Gastroesophageal sphincter (tissue), 4 donors: ENCODE data around the gene ATP5F1D. TPM values are rescaled to one million over a fixed set of nuclear protein-coding genes. Genes with fewer than 3 reads are reported as not detected.

ENCODE experiments used
- ATAC-seq: fragments of 150-250 bp; one replicate; pipeline ENCODE4 v1.9.1; 2016; ENCODE audit warnings: mild to moderate bottlenecking, moderate library complexity
- H3K27ac ChIP-seq, 4 donors: fragments of 200-600 bp; sonication (generic) in 3 of 4; 1 replicate in 3 of 4; 2 replicates in 1 of 4; pipeline ENCODE4 v1.5.1; 2016 to 2019
- H3K27me3 ChIP-seq: fragments of 200-600 bp; sonication (generic); one replicate; pipeline ENCODE4 v1.5.1; 2019
- H3K36me3 ChIP-seq, 2 donors: fragments of 200-600 bp; sonication (generic); one replicate each; pipeline ENCODE4 v1.5.1; 2019; ENCODE audit warnings: control low read depth in 1 of 2
- H3K4me1 ChIP-seq, 3 donors: fragments of 200-600 bp; sonication (generic); 1 replicate in 2 of 3; 2 replicates in 1 of 3; pipeline ENCODE4 v1.5.1; 2016 to 2019; ENCODE audit warnings: control low read depth in 2 of 3
- H3K4me3 ChIP-seq, 2 donors: fragments of 200-600 bp; sonication (generic); one replicate each; pipeline ENCODE4 v1.5.1; 2019; ENCODE audit warnings: mild to moderate bottlenecking in 1 of 2, moderate library complexity in 1 of 2
- H3K9me3 ChIP-seq, 3 donors: fragments of 200-600 bp; sonication (generic); one replicate each; pipeline ENCODE4 v1.5.1; 2017 to 2019; ENCODE audit warnings: control low read depth in 2 of 3
- EP300 ChIP-seq: sonication (generic); formaldehyde crosslinking; IDR thresholded peaks from one replicate; pipeline ENCODE4 v1.6.1; 2017; ENCODE audit warnings: antibody characterized with exemption, mild to moderate bottlenecking
- POLR2A ChIP-seq, 2 donors: fragments of 450-650 bp; IDR thresholded peaks; one replicate each; pipeline ENCODE4 v1.6.1; 2017; ENCODE audit warnings: antibody characterized with exemption in 2 of 2, mild to moderate bottlenecking in 2 of 2, moderate library complexity in 1 of 2
- POLR2AphosphoS5 ChIP-seq: sonication (generic); formaldehyde crosslinking; IDR thresholded peaks from one replicate; pipeline ENCODE4 v1.6.1; 2017; ENCODE audit warnings: antibody characterized with exemption
- WGBS, 2 donors: methylation state at CpG; one replicate each; pipeline ENCODE4 v1.1.5; 2018; ENCODE audit warnings: low coverage in 1 of 2; 5-methylcytosine and 5-hydroxymethylcytosine counted together
- total RNA-seq, 4 donors: library from RNA; depleted of rRNA; stranded (reverse); fragments of >200 nt; gene quantifications; one replicate each; pipeline ENCODE4 v1.1.0, GENCODE V29; 2016
- TF ChIP-seq, protein P1 (sequence below), 4 experiments: fragments of 200-600 bp in 2 of 4; fragments of 450-650 bp in 2 of 4; sonication (generic) in 1 of 4; IDR thresholded peaks; one replicate each; pipeline ENCODE4 v1.5.1; 2017 to 2019; ENCODE audit warnings: antibody characterized with exemption in 4 of 4, mild to moderate bottlenecking in 2 of 4, moderate library complexity in 2 of 4

ATP5F1D gene
- total RNA-seq, 4 donors from 2014 or later: 62.3 to 116 (median 84.1) TPM

DNA sequence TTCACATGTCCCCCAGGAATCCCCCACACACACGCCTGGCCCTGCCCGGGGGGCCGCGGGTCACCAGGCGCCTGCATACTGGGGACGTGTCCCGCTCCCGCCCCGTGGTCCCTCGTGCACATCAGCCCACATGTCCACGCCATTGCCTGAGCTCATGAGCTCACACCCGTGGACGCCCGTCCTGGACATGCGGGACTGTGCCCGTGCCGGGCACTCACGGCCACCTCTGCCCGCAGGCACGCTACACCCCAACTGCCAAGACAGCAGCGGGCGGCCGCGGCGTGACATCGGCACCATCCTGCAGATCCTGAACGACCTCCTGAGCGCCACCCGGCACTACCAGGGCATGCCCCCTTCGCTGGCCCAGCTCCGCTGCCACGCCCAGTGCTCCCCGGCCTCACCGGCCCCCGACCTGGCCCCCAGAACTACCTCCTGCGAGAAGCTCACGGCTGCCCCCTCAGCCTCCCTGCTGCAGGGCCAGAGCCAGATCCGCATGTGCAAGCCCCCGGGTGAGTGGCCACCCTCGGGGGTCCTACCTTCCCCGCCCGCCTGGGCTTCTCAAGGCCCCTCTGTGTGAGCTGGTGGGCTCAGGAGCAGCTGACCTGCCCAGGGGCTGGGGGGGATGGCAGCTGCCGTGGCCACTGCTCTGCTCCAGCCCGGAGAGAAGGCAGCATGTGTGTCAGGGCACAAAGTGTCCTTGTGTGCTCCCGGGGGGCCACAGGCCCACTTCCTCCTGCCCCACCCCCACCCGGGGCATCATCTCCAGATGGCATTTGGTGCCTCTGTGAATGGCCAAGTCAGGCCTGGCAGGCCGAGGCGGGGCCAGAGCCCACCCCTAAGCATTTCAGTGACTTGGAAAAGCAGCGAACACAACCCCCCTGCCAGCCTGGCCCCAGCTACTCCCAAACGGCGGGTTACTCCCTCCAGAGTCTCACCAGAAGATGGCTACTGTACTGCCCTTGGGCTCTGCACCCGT is 13.9 kb downstream of the ATP5F1D start:
- Histone ChIP-seq H3K27ac (peak overlapping the region; percentile 12 to 100 (median 100)), H3K27me3 (no peaks in the 10 kb centered on the region), H3K4me3 (peak overlapping the region in 1 of 2 donors; percentile 6), H3K36me3 (peaks cover 3 to 57% of the 10 kb centered on the region in 2 donors), H3K4me1 (peaks cover 0 to 96% (median 57%) of the 10 kb centered on the region in 3 donors), H3K9me3 (no peaks in the 10 kb centered on the region)
- TF ChIP-seq POLR2A (IDR thresholded peaks at IDR 0.05): peak in 1 of 2 donors; percentile 8
- TF ChIP-seq, protein P1, sequence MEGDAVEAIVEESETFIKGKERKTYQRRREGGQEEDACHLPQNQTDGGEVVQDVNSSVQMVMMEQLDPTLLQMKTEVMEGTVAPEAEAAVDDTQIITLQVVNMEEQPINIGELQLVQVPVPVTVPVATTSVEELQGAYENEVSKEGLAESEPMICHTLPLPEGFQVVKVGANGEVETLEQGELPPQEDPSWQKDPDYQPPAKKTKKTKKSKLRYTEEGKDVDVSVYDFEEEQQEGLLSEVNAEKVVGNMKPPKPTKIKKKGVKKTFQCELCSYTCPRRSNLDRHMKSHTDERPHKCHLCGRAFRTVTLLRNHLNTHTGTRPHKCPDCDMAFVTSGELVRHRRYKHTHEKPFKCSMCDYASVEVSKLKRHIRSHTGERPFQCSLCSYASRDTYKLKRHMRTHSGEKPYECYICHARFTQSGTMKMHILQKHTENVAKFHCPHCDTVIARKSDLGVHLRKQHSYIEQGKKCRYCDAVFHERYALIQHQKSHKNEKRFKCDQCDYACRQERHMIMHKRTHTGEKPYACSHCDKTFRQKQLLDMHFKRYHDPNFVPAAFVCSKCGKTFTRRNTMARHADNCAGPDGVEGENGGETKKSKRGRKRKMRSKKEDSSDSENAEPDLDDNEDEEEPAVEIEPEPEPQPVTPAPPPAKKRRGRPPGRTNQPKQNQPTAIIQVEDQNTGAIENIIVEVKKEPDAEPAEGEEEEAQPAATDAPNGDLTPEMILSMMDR (IDR thresholded peaks at IDR 0.05): no peak
- TF ChIP-seq POLR2AphosphoS5: peak; percentile 17
- TF ChIP-seq EP300: no peak
- no peak for ATAC-seq
- 92% methylated on average over 2 of the region's 52 CpGs; no CpG with 5 or more reads in 1 of the 2 donors for WGBS, 2 donors

DNA sequence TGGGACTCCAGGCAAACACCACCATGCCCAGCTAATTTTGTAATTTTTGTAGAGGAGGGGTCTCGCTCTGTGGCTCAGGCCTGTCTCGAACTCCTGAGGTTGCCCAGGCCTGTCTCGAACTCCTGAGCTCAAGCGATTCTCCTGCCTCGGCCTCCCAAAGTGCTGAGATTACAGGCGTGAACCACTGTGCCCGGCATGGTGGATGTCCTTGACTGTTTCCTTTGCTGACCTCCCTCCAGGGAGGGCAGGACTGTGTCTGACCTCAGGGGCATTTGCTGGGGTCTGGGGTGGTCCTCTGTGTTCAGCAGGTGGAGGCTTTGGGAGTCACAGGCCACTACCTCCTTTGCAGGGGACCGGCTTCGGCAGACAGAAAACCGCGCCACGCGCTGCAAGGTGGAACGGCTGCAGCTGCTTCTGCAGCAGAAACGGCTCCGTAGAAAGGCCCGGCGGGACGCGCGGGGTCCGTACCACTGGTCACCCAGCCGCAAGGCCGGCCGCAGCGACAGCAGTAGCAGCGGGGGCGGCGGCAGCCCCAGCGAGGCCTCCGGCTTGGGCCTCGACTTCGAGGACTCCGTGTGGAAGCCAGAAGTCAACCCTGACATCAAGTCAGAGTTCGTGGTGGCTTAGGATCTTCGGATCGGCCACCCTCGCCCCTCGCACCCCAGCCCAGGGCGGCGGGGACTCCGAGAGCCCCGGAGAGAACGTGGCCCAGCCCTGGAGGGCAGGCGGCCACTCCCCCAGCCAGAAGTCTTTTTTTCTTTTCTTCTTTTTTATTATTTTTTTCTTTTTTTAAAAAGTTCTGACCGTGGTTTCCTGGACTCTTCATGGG is 15.3 kb downstream of the ATP5F1D start:
- ATAC-seq: no peak
- Histone ChIP-seq H3K9me3 (no peaks in the 10 kb centered on the region), H3K27ac (peak overlapping the region in 3 of 4 donors; percentile 55 to 100 (median 99)), H3K27me3 (no peaks in the 10 kb centered on the region), H3K36me3 (peaks cover 3 to 50% of the 10 kb centered on the region in 2 donors), H3K4me1 (peaks cover 0 to 98% (median 62%) of the 10 kb centered on the region in 3 donors), H3K4me3 (no peak overlapping the region)
- TF ChIP-seq, protein P1 (IDR thresholded peaks at IDR 0.05): no peak
- peak; percentile 14 for TF ChIP-seq POLR2AphosphoS5
- 75 to 85% methylated on average over 10 to 28 of the region's 46 CpGs for WGBS, 2 donors

DNA sequence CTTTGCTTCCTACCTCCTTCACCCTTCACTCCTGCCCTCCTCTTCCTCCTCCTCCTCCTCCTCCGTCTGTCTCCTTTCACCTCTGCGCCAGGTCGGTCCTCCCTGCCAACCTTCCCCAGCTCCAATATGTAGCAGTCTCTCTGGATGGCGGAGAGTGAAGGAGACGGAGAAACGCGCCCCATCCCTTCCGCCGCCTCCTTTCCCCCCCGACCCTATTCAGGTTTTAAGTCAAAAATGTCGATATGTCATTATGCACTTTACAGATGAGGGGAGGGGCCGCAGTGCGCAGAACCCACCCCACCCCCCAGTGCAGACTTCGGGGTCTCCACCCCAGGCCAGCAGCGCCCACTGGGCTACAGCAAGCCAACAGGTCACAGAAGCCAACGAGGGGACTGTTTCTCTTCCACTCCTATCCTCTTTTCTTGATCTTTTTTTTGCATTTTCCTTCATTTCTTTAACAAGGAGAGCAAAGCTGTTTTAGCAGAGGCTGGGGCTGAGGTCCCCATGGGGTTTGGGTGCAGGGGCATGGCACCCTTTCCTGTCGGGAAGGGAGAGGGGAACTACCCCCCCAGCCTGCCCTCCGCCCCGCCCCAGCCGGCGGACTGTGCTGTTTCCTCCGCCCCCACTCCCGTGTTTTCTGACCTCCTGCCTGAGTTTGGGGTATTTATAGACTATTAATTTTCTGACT is 16.1 kb downstream of the ATP5F1D start:
- Histone ChIP-seq H3K27me3 (no peaks in the 10 kb centered on the region), H3K36me3 (peaks cover 3 to 47% of the 10 kb centered on the region in 2 donors), H3K27ac (peak overlapping the region in 3 of 4 donors; percentile 89 to 100 (median 99)), H3K4me1 (peaks cover 4 to 99% (median 68%) of the 10 kb centered on the region in 3 donors), H3K4me3 (no peak overlapping the region), H3K9me3 (no peaks in the 10 kb centered on the region)
- no peak for ATAC-seq
- WGBS, 2 donors: 43 to 100% methylated on average over 1 to 11 of the region's 23 CpGs
- TF ChIP-seq POLR2AphosphoS5: no peak
- TF ChIP-seq, protein P1 (IDR thresholded peaks at IDR 0.05): no peak
- no peak for TF ChIP-seq POLR2A (IDR thresholded peaks at IDR 0.05)
- TF ChIP-seq EP300: no peak

DNA sequence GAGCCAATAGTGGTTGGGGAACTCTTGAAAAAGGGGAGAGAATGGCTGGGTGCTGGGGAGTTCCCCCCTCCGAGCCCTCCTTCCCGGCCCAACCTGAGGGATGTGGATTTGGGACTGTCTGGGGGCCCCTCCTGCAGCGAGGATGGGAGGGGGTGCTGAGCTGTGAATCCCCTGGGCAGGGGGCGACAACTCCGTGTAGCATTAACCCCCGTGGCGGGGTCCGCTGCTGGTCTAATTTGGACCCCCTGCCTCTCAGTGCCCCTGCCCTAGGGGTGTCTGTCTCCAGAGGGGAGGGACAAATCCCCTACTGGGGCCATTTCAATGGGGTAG is 16.6 kb downstream of the ATP5F1D start:
- Histone ChIP-seq H3K27me3 (no peaks in the 10 kb centered on the region), H3K36me3 (peaks cover 3 to 47% of the 10 kb centered on the region in 2 donors), H3K9me3 (no peaks in the 10 kb centered on the region), H3K4me3 (no peak overlapping the region), H3K4me1 (peaks cover 4 to 99% (median 70%) of the 10 kb centered on the region in 3 donors), H3K27ac (peak overlapping the region in 3 of 4 donors; percentile 89 to 100 (median 99))
- 44 to 57% methylated on average over 4 to 7 of the region's 8 CpGs for WGBS, 2 donors
- ATAC-seq: no peak
- TF ChIP-seq POLR2A (IDR thresholded peaks at IDR 0.05) (no peak), POLR2AphosphoS5 (peak; percentile 3)
